Osteocyte (in vitro differentiated cells): Measurements from ENCODE around the gene DTD1. TPM values are rescaled to one million over a fixed set of nuclear protein-coding genes. Genes with fewer than 3 reads are reported as not detected.

Experiments used
- DNase-seq: peaks from one replicate; pipeline ENCODE4 v3.0.0; 2021; ENCODE audit warnings: mixed read lengths; ENCODE audit not compliant: unreplicated experiment; ENCODE audit errors: extremely low spot score
- H3K27ac Mint-ChIP-seq: one replicate; pipeline ENCODE4 v1.8.0; 2021; ENCODE audit warnings: mild to moderate bottlenecking, mixed read lengths; ENCODE audit not compliant: unreplicated experiment
- H3K27me3 Mint-ChIP-seq: one replicate; pipeline ENCODE4 v1.8.0; 2021; ENCODE audit warnings: mixed read lengths; ENCODE audit not compliant: unreplicated experiment
- H3K36me3 Mint-ChIP-seq: one replicate; pipeline ENCODE4 v1.8.0; 2021; ENCODE audit warnings: mixed read lengths; ENCODE audit not compliant: unreplicated experiment
- H3K4me1 Mint-ChIP-seq: one replicate; pipeline ENCODE4 v1.8.0; 2021; ENCODE audit warnings: mixed read lengths; ENCODE audit not compliant: unreplicated experiment
- H3K4me3 Mint-ChIP-seq: one replicate; pipeline ENCODE4 v1.8.0; 2021; ENCODE audit warnings: mild to moderate bottlenecking, moderate library complexity, mixed read lengths; ENCODE audit not compliant: unreplicated experiment
- H3K9me3 Mint-ChIP-seq: one replicate; pipeline ENCODE4 v1.8.0; 2021; ENCODE audit warnings: mixed read lengths; ENCODE audit not compliant: unreplicated experiment
- CTCF ChIP-seq: fragments of 200-600 bp; sonication (generic); IDR thresholded peaks from 2 replicates; pipeline ENCODE4 v1.5.0; 2021; ENCODE audit warnings: antibody characterized with exemption, mild to moderate bottlenecking, moderate library complexity
- total RNA-seq: library from RNA; stranded (reverse); gene quantifications from 2 replicates; pipeline ENCODE4 v1.2.1, GENCODE V29; 2021

DTD1 gene
- total RNA-seq, 1 donor from 2014 or later: 26.2 TPM

GRCh38 chr20:18571578-18571977 lies 16.3 kb upstream of the DTD1 start:
- no peaks in the 10 kb centered on the region for H3K27me3 Mint-ChIP-seq

GRCh38 chr20:18577942-18578341 lies 9.9 kb upstream of the DTD1 start:
- Mint-ChIP-seq H3K27ac (no peak overlapping the region), H3K4me3 (no peak overlapping the region), H3K4me1 (no peaks in the 10 kb centered on the region), H3K36me3 (no peaks in the 10 kb centered on the region), H3K9me3 (no peaks in the 10 kb centered on the region), H3K27me3 (no peaks in the 10 kb centered on the region)
- DNase-seq: peak; percentile 51
- TF ChIP-seq CTCF: no peak

More at GRCh38 chr20:18571578-18571977, 16.3 kb upstream of the DTD1 start:
- Mint-ChIP-seq H3K4me3 (no peak overlapping the region), H3K36me3 (peaks cover 13% of the 10 kb centered on the region), H3K27ac (no peak overlapping the region), H3K9me3 (peaks cover 3% of the 10 kb centered on the region), H3K4me1 (peaks cover 15% of the 10 kb centered on the region)
- no peak for TF ChIP-seq CTCF
- no peak for DNase-seq

DNA sequence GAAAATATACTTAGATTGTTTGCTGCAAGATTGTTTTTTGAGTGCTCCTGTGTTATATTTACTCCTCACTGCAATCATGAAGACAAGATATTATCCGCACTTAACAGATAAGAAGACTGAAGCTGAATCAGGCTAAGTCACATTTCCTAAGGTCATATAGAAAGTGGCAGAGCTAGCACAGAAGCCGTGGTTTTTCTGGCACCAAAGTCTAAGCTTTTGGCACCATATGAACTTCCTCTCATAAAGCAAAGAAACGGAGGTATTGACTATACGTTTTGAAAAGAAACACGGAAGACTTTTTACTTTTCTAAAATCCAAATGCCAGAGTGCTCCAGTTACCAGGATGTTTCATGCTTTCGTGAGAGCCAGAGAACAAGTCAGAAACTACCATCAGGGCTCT lies 9.3 kb upstream of the DTD1 start:
- H3K9me3 Mint-ChIP-seq: no peaks in the 10 kb centered on the region
- no peaks in the 10 kb centered on the region for H3K36me3 Mint-ChIP-seq

DNA sequence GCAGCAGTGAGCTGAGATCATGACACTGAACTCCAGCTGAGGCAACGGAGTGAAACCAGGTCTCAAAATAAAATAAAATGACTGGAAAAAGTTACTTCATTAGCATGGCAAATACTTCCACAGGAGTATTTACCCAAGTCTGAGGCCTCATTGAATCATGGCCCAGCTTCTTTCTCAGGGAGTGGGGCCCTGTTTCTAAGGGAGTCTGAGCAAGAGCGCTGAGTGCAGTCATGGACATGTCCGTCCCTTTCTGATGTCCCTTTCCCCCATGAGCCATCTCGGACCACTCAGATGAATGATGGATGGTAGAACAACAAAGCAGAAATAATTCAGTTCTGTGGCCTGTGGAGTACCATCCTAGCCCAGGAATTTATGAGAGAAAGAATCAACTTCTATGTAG lies 7.8 kb upstream of the DTD1 start:
- no peak for TF ChIP-seq CTCF
- H3K36me3 Mint-ChIP-seq: no peaks in the 10 kb centered on the region
- H3K27ac Mint-ChIP-seq: no peak overlapping the region
- DNase-seq: no peak
- no peaks in the 10 kb centered on the region for H3K4me1 Mint-ChIP-seq
- no peaks in the 10 kb centered on the region for H3K9me3 Mint-ChIP-seq
- peaks cover 6% of the 10 kb centered on the region for H3K27me3 Mint-ChIP-seq
- no peak overlapping the region for H3K4me3 Mint-ChIP-seq

More for the DNA sequence above, 9.3 kb upstream of the DTD1 start:
- TF ChIP-seq CTCF: no peak
- no peaks in the 10 kb centered on the region for H3K4me1 Mint-ChIP-seq
- H3K27me3 Mint-ChIP-seq: no peaks in the 10 kb centered on the region
- DNase-seq: no peak
- H3K4me3 Mint-ChIP-seq: no peak overlapping the region
- H3K27ac Mint-ChIP-seq: no peak overlapping the region

DNA sequence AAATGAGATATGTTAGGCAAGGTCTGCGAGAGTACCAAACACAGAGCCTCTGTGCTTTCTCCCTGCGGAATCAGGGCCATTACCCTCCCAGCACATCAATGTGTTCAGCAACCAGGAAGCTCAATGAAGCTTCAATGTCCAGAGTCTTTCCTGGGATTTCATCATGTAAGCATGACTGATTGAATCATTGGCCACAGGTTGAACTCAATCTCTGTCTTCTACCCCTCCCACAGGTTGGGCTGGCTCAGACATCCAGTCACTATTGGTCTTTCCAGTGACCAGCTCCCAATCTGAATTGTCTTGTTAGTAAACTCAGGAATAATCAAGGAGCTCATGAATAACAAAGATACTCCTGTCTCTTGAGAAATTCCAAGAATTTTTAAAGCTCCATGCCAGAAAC lies 2.7 kb upstream of the DTD1 start:
- DNase-seq: no peak
- H3K27me3 Mint-ChIP-seq: peaks cover 6% of the 10 kb centered on the region
- H3K4me1 Mint-ChIP-seq: peaks cover 18% of the 10 kb centered on the region
- no peak for TF ChIP-seq CTCF
- H3K27ac Mint-ChIP-seq: no peak overlapping the region
- no peak overlapping the region for H3K4me3 Mint-ChIP-seq
- H3K36me3 Mint-ChIP-seq: no peaks in the 10 kb centered on the region
- no peaks in the 10 kb centered on the region for H3K9me3 Mint-ChIP-seq
